Measurements from ENCODE around the gene MAB21L2.

MAB21L2 gene

GRCh38 chr4:150586162-150586810 lies 4.3 kb downstream of the MAB21L2 start:
- Histone ChIP-seq H3K27me3 (ENCODE audit: low read depth, low read length) (no peaks in the 10 kb centered on the region), H3K9me3 (ENCODE audit: control insufficient read depth in 1 of 2, low read length in 2 of 2) (no peaks in the 10 kb centered on the region), H3K4me3 (ENCODE audit: low read depth in 1 of 2, low read length in 2 of 2) (peak overlapping the region; percentile 66 to 81), H3K27ac (ENCODE audit: low read length) (peak overlapping the region; percentile 94), H3K36me3 (ENCODE audit: control insufficient read depth in 1 of 2, insufficient read depth in 2 of 2, low read length in 2 of 2) (no peaks in the 10 kb centered on the region), H3K4me1 (ENCODE audit: control insufficient read depth in 1 of 2, insufficient read depth in 2 of 2, low read length in 2 of 2) (no peaks in the 10 kb centered on the region)

GRCh38 chr4:150588316-150588715 lies 6.4 kb downstream of the MAB21L2 start:
- Histone ChIP-seq H3K27me3 (ENCODE audit: low read depth, low read length) (no peaks in the 10 kb centered on the region), H3K36me3 (ENCODE audit: control insufficient read depth in 1 of 2, insufficient read depth in 2 of 2, low read length in 2 of 2) (no peaks in the 10 kb centered on the region), H3K27ac (ENCODE audit: low read length) (peak overlapping the region; percentile 94), H3K9me3 (ENCODE audit: control insufficient read depth in 1 of 2, low read length in 2 of 2) (no peaks in the 10 kb centered on the region), H3K4me1 (ENCODE audit: control insufficient read depth in 1 of 2, insufficient read depth in 2 of 2, low read length in 2 of 2) (no peaks in the 10 kb centered on the region), H3K4me3 (ENCODE audit: low read depth in 1 of 2, low read length in 2 of 2) (peak overlapping the region; percentile 66 to 81)

- Histone ChIP-seq H3K27ac (ENCODE audit: low read length) (peak overlapping the region; percentile 94), H3K36me3 (ENCODE audit: control insufficient read depth in 1 of 2, insufficient read depth in 2 of 2, low read length in 2 of 2) (no peaks in the 10 kb centered on the region), H3K4me3 (ENCODE audit: low read depth in 1 of 2, low read length in 2 of 2) (peak overlapping the region; percentile 66 to 81), H3K4me1 (ENCODE audit: control insufficient read depth in 1 of 2, insufficient read depth in 2 of 2, low read length in 2 of 2) (peaks cover 0 to 4% of the 10 kb centered on the region in 2 donors), H3K27me3 (ENCODE audit: low read depth, low read length) (no peaks in the 10 kb centered on the region), H3K9me3 (ENCODE audit: control insufficient read depth in 1 of 2, low read length in 2 of 2) (no peaks in the 10 kb centered on the region)
Measured at GRCh38 chr4:150589157-150589556, 7.2 kb downstream of the MAB21L2 start.

- Histone ChIP-seq H3K27ac (ENCODE audit: low read length) (peak overlapping the region; percentile 94), H3K9me3 (ENCODE audit: control insufficient read depth in 1 of 2, low read length in 2 of 2) (no peaks in the 10 kb centered on the region), H3K27me3 (ENCODE audit: low read depth, low read length) (no peaks in the 10 kb centered on the region), H3K4me3 (ENCODE audit: low read depth in 1 of 2, low read length in 2 of 2) (peak overlapping the region; percentile 50 to 66), H3K36me3 (ENCODE audit: control insufficient read depth in 1 of 2, insufficient read depth in 2 of 2, low read length in 2 of 2) (no peaks in the 10 kb centered on the region), H3K4me1 (ENCODE audit: control insufficient read depth in 1 of 2, insufficient read depth in 2 of 2, low read length in 2 of 2) (peaks cover 0 to 6% of the 10 kb centered on the region in 2 donors)
Measured at GRCh38 chr4:150590631-150591030, 8.7 kb downstream of the MAB21L2 start.

GRCh38 chr4:150591406-150591805 lies 9.5 kb downstream of the MAB21L2 start:
- H3K36me3 ChIP-seq (ENCODE audit: control insufficient read depth in 1 of 2, insufficient read depth in 2 of 2, low read length in 2 of 2): no peaks in the 10 kb centered on the region
- H3K9me3 ChIP-seq (ENCODE audit: control insufficient read depth in 1 of 2, low read length in 2 of 2): no peaks in the 10 kb centered on the region
- H3K27me3 ChIP-seq (ENCODE audit: low read depth, low read length): no peaks in the 10 kb centered on the region
- H3K4me1 ChIP-seq (ENCODE audit: control insufficient read depth in 1 of 2, insufficient read depth in 2 of 2, low read length in 2 of 2): peaks cover 0 to 6% of the 10 kb centered on the region in 2 donors
- peak overlapping the region; percentile 94 for H3K27ac ChIP-seq (ENCODE audit: low read length)
- peak overlapping the region; percentile 35 to 66 for H3K4me3 ChIP-seq (ENCODE audit: low read depth in 1 of 2, low read length in 2 of 2)

GRCh38 chr4:150591904-150592303 lies 10.0 kb downstream of the MAB21L2 start:
- Histone ChIP-seq H3K27me3 (ENCODE audit: low read depth, low read length) (no peaks in the 10 kb centered on the region), H3K9me3 (ENCODE audit: control insufficient read depth in 1 of 2, low read length in 2 of 2) (no peaks in the 10 kb centered on the region), H3K4me1 (ENCODE audit: control insufficient read depth in 1 of 2, insufficient read depth in 2 of 2, low read length in 2 of 2) (peaks cover 0 to 6% of the 10 kb centered on the region in 2 donors), H3K4me3 (ENCODE audit: low read depth in 1 of 2, low read length in 2 of 2) (peak overlapping the region; percentile 35 to 66), H3K36me3 (ENCODE audit: control insufficient read depth in 1 of 2, insufficient read depth in 2 of 2, low read length in 2 of 2) (no peaks in the 10 kb centered on the region), H3K27ac (ENCODE audit: low read length) (peak overlapping the region; percentile 94)

GRCh38 chr4:150593996-150594395 lies 12.0 kb downstream of the MAB21L2 start:
- Histone ChIP-seq H3K36me3 (ENCODE audit: control insufficient read depth in 1 of 2, insufficient read depth in 2 of 2, low read length in 2 of 2) (no peaks in the 10 kb centered on the region), H3K27me3 (ENCODE audit: low read depth, low read length) (no peaks in the 10 kb centered on the region), H3K4me1 (ENCODE audit: control insufficient read depth in 1 of 2, insufficient read depth in 2 of 2, low read length in 2 of 2) (peaks cover 0 to 6% of the 10 kb centered on the region in 2 donors), H3K27ac (ENCODE audit: low read length) (peak overlapping the region; percentile 33), H3K4me3 (ENCODE audit: low read depth in 1 of 2, low read length in 2 of 2) (no peak overlapping the region), H3K9me3 (ENCODE audit: control insufficient read depth in 1 of 2, low read length in 2 of 2) (no peaks in the 10 kb centered on the region)

- Histone ChIP-seq H3K27ac (ENCODE audit: low read length) (no peak overlapping the region), H3K9me3 (ENCODE audit: control insufficient read depth in 1 of 2, low read length in 2 of 2) (no peaks in the 10 kb centered on the region), H3K4me1 (ENCODE audit: control insufficient read depth in 1 of 2, insufficient read depth in 2 of 2, low read length in 2 of 2) (peaks cover 0 to 5% of the 10 kb centered on the region in 2 donors), H3K36me3 (ENCODE audit: control insufficient read depth in 1 of 2, insufficient read depth in 2 of 2, low read length in 2 of 2) (no peaks in the 10 kb centered on the region), H3K27me3 (ENCODE audit: low read depth, low read length) (no peaks in the 10 kb centered on the region), H3K4me3 (ENCODE audit: low read depth in 1 of 2, low read length in 2 of 2) (no peak overlapping the region)
Measured at GRCh38 chr4:150598909-150599308, 17.0 kb downstream of the MAB21L2 start.

GRCh38 chr4:150599547-150599946 lies 17.6 kb downstream of the MAB21L2 start:
- no peak overlapping the region for H3K27ac ChIP-seq (ENCODE audit: low read length)

GRCh38 chr4:150600812-150601445 lies 19.0 kb downstream of the MAB21L2 start:
- H3K27me3 ChIP-seq (ENCODE audit: low read depth, low read length): no peaks in the 10 kb centered on the region
- no peak overlapping the region for H3K4me3 ChIP-seq (ENCODE audit: low read depth in 1 of 2, low read length in 2 of 2)
- no peak overlapping the region for H3K27ac ChIP-seq (ENCODE audit: low read length)
- H3K36me3 ChIP-seq (ENCODE audit: control insufficient read depth in 1 of 2, insufficient read depth in 2 of 2, low read length in 2 of 2): no peaks in the 10 kb centered on the region
- H3K9me3 ChIP-seq (ENCODE audit: control insufficient read depth in 1 of 2, low read length in 2 of 2): no peaks in the 10 kb centered on the region
- H3K4me1 ChIP-seq (ENCODE audit: control insufficient read depth in 1 of 2, insufficient read depth in 2 of 2, low read length in 2 of 2): no peaks in the 10 kb centered on the region

More at GRCh38 chr4:150599547-150599946, 17.6 kb downstream of the MAB21L2 start:
- Histone ChIP-seq H3K9me3 (ENCODE audit: control insufficient read depth in 1 of 2, low read length in 2 of 2) (no peaks in the 10 kb centered on the region), H3K4me3 (ENCODE audit: low read depth in 1 of 2, low read length in 2 of 2) (no peak overlapping the region), H3K36me3 (ENCODE audit: control insufficient read depth in 1 of 2, insufficient read depth in 2 of 2, low read length in 2 of 2) (no peaks in the 10 kb centered on the region), H3K27me3 (ENCODE audit: low read depth, low read length) (no peaks in the 10 kb centered on the region), H3K4me1 (ENCODE audit: control insufficient read depth in 1 of 2, insufficient read depth in 2 of 2, low read length in 2 of 2) (no peaks in the 10 kb centered on the region)

GRCh38 chr4:150609131-150609530 lies 27.2 kb downstream of the MAB21L2 start:
- no peaks in the 10 kb centered on the region for H3K9me3 ChIP-seq (ENCODE audit: control insufficient read depth in 1 of 2, low read length in 2 of 2)
- no peaks in the 10 kb centered on the region for H3K4me1 ChIP-seq (ENCODE audit: control insufficient read depth in 1 of 2, insufficient read depth in 2 of 2, low read length in 2 of 2)
- H3K4me3 ChIP-seq (ENCODE audit: low read depth in 1 of 2, low read length in 2 of 2): no peak overlapping the region
- H3K27me3 ChIP-seq (ENCODE audit: low read depth, low read length): no peaks in the 10 kb centered on the region
- no peaks in the 10 kb centered on the region for H3K36me3 ChIP-seq (ENCODE audit: control insufficient read depth in 1 of 2, insufficient read depth in 2 of 2, low read length in 2 of 2)
- H3K27ac ChIP-seq (ENCODE audit: low read length): no peak overlapping the region

Data from muscle layer of duodenum (tissue), 2 donors.